ENCODE measurements around the gene KIAA0319L.
"Not testable (repeated sequence)": the region's sequence is repeated elsewhere in the genome, so short reads cannot be mapped to it uniquely, and the experiment has no call there.

The KIAA0319L gene

GRCh38 chr1:35580949-35581388 is 23.8 kb upstream of the KIAA0319L start:
- no peak for DNase-seq

GRCh38 chr1:35577071-35577998 is 20.1 kb upstream of the KIAA0319L start:
- DNase-seq: no peak

DNA sequence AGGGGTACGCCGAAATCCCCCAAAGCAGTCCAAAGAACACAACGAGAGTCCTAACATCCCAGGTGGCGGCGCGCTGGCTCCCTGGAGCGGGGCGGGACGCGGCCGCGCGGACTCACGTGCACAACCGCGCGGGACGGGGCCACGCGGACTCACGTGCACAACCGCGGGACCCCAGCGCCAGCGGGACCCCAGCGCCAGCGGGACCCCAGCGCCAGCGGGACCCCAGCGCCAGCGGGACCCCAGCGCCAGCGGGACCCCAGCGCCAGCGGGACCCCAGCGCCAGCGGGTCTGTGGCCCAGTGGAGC is 19.5 kb upstream of the KIAA0319L start:
- not testable (repeated sequence) for DNase-seq

DNA sequence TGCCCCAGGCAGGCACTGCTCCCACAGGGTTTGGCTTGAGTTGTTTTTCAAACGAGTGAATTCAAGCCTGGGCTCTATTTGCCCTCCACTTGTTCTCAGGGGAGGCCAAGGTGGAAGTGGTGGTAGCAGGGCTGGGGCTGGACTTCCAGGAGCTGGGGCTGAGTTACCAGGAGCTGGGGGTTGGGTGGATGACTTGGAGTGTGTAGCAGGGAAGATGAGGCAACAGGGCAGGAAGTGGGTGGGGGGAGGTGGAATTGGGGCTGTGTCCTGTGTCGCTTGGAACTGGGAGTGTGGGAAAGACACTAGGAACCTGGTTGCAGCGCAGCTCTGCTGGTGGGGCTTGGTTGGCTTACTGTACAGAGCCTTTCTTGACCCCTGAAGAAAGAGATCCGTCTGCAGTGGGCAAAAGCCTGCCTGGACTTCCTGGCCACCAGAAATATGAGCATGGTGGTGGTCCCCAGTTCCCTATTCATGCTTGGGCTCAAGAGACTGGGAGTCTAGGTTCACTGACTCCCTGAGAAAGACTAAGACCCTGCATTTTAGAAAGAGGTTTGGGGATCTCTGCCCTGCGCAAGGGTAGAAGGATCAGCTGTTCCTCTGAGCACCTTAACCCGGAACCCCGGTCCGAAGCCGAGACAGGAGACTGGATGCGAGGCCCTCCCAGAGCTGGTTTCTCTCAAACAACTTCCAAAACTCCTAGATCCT is 19.0 kb upstream of the KIAA0319L start:
- no peak for DNase-seq

DNA sequence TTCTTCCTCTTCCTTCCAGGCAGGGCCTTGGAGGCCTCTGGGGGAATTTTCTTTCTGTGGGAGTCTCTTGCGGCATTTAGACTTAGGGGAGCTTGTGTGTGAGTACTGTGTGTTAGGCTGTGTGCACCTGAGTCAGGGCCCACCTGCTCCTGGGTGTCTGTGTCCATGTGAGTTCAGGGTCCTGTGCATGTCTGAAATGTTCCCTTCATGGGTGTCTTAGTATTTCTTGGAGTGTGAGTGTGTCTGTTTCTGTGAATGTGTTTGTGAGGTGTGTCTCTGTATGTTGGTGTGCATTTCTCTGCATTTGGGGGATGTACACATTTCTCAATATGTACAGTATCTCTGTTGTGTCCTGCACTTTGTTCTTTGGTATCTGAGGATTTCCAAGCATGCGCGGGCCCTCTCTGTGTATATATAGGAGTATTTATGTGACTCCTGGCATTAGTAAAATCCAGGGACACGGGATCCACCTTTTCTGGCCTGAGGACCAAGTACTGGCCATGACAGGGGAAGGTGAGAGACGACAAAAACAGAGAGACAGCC is 18.3 kb upstream of the KIAA0319L start:
- DNase-seq: no peak

DNA sequence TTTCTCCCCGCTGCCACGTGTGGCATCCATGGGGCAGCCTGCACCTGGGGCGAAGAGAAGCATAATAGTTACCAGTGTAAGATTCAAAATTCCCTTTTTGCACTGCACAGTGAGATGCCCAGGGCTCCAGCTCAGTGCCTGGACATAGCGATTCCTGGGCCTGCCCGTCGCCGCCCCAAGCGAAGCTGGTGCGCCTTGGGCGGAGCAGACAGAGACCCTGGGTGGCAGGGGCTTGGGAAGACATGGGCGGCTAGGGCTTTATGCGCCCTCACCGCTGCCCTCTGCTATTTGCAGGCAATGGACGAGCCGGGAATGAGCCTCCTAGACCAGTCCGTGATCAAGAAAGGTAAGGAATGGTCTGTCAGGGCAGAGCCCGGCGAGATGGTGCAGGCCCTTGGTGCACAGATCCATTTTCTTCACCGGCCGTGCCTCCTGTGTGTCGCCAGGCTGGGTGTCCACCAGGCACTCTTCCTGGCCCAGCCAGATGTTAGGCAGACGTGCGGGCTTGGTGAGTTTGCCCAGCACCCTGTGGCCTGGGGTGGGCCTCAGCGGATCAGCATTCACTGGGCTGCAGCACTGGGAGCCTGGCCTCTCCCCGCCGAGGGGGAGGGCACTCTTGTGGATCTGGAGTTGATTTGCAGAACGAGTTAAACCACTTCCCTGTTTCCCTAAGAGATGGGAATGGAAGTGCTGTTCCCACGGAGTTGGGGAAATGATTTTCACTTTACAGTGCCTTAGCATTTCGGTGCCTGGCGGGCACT is 17.6 kb upstream of the KIAA0319L start:
- no peak for DNase-seq

DNA sequence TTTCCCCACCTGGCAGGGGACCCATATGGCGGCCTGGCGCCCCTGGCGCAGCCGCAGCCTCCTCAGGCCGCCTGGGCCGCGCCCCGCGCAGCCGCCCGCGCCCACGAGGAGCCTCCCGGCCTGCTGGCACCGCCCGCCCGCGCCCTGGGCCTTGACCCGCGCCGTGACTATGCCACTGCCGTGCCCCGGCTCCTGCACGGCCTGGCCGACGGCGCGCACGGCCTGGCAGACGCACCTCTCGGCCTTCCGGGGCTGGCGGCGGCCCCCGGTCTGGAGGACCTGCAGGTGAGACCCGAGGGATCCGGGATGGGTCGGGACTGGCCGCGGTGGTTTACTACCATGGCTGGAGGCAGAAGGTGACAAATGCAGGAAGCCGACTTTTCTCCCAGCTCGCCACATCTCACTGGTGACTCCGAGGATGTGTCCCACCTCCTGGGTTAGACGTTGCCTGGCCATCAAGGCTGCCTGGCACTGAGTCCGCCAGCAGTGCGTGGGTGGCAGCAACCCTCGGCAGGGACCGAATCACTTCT is 17.0 kb upstream of the KIAA0319L start:
- DNase-seq: no peak

DNA sequence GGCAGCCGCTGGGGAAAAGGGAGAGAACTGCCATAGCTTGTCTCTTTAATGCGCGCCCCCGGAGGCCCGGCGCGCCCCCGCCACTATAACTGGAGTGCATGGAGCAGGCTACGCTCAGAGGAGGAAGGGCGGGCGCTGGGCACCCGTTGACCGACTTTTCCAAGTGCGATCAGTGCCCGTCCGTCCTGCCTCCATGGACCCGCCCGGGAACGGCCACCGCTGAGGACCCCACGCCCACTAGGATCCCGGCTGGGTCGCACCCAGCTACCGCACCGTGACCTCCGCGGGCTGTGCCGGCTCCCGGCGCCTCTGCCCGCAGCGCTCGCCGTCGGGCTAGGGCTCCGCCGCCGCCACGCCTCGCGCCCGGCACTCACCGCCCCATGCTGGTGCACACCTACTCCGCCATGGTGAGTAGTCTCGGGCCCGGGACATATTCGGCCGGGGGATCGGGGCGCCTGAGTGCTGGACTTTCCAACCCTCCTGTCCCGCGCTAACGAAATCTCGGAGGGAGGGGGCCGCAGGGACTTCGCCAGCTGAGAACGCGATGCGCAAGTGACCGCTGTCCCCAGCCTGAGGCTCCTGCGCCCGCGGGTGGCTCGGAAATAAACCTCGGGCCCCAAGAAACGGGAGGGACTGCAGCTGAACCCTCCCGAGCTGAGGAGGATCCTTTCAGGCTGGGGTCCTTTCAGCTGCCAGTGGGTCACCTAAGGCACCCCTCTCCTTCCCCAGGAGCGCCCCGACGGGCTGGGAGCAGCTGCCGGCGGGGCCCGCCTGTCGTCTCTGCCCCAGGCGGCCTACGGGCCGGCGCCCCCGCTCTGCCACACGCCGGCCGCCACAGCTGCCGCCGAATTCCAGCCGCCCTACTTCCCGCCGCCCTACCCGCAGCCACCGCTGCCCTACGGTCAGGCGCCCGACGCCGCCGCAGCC is 16.3 kb upstream of the KIAA0319L start, which contains the start of gene TFAP2E:
TSS of gene TFAP2E (plus strand) at position 117 of the 927 bp plus-strand sequence. CDS start at position 381, 264 bp downstream.
- peak; percentile 12 for DNase-seq

DNA sequence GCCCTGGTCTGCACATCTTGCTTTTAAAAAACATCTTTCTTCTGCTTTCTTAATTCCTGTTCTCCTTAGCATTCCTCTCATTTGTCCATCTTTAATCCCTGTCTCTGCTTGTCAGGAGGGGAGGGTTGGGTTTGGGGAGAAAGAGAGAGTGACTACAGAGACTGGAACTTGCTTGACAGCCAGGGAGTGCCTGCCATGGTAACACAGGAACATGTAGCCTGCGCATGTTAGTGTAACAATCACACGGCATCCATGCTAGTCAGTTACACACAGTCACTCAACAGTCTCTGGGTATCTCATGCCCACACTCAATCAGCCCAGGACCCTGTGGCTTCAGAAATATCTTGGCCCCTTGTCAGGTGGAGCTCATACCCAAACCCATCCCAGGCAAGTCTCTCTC is 15.1 kb upstream of the KIAA0319L start:
- no peak for DNase-seq

GRCh38 chr1:35571263-35571662 is 14.1 kb upstream of the KIAA0319L start:
- DNase-seq: no peak

GRCh38 chr1:35570589-35571137 is 13.5 kb upstream of the KIAA0319L start:
- no peak for DNase-seq

- no peak for DNase-seq
Observed at GRCh38 chr1:35569936-35570335, 12.7 kb upstream of the KIAA0319L start.

DNA sequence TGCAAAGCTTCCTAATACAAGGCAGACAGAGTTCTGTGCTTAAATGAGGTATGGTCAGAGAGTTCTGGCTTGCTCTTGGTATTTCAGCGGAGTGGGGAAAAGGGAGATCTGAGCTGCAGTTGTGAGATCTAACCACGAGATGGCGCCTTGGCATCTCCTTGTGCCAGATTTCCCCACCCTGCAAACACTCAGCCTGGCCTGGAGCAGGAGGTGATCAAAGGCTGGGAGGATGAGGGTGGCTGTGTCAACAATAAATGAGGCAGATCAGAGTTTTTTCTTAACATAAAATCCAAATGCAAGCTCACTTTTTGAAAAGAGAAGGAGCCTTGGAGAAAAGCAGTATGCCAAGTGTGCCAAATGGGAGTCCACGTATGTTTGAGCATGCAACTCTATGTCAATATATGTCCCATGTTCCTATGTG is 11.8 kb upstream of the KIAA0319L start:
- peak; percentile 59 for DNase-seq

GRCh38 chr1:35567947-35568558 is 10.8 kb upstream of the KIAA0319L start:
- DNase-seq: no peak

- no peak for DNase-seq
Observed at GRCh38 chr1:35565742-35566133, 8.5 kb upstream of the KIAA0319L start.

GRCh38 chr1:35564884-35565741 is 7.9 kb upstream of the KIAA0319L start:
- no peak for DNase-seq

DNA sequence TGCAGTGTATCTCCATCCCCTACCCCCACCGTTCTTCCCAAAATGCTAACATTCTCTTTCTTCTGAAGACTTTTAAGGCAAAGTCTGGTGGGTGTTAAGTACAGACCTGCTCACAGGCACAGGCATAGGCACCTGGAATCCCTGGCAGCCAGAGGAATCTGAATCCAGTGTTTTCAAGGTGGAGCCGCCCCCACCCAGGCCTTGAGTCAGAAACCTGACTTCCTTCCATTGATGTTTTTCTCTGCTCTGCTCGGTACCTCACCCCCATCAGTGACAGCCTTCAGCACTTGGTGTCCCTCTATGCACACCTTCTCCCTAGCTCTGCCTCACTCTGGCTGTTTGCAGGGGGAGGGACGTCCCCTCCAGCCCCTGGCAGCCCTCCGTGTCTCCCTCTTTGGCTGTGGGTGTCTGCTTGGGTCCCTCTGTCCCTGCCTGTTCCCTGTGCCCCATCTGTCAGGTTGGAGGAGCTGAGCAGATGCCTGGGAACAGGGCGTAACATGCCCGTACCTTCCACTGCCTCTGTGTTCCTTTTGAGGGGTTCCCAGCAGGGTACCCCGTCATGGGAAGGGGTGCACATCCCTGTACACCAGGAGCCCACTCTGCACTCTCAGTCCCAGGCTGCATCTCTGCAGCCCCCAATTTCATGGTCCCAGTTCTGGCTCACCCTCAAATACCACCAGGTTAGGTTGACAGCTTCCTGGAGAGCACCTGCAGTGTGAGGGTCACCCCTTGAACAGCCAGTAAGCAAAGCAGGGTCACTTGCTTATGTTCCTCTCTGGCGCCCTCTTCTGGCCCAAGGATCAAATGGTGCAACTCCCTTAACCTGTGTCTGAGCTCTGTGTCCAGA is 7.1 kb upstream of the KIAA0319L start:
- peak; percentile 83 for DNase-seq

DNA sequence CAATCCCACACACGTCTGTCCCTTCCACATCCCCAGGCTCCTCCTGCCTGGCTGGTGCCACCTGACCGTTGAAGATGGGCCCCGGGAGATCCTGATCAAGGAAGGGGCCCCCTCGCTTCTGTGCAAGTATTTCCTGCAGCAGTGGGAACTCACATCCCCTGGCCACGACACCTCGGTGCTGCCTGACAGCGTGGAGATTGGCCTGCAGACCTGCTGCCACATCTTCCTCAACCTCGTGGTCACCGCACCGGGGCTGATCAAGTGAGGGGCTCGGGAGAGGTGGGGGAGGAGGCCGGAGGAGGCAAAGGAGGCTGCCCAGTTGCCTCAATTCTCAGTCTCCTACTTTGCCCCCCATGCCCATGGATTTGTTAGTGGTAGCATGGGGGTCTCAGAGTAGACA is 6.0 kb upstream of the KIAA0319L start:
- no peak for DNase-seq

Measured in kidney glomerular epithelial cell (primary cell).